ENCODE measurements around the gene SEC61A2. TPM values are rescaled to one million over a fixed set of nuclear protein-coding genes. Genes with fewer than 3 reads are reported as not detected.

SEC61A2 gene
- polyA plus RNA-seq, 2 of the 4 experiments (the other 2 are of a cell fraction), result 16.5 to 23.2 TPM

DNA sequence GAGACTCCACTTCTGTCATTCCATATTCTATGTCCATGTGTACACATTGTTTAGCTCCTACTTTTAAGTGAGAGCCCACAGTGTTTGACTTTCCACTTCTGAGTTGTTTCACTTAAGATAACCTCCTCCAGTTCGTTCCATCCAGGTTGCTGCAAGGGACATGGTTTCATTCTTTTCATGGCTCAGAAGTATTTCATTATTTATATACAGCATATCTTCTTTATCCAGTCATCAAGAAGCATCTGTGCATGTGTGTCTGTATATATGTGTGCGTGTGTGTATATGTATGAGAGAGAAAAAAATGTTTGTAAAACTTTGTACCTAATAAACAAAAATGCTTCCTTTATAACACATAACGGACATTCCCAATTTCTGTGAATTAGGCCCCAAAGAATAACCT lies 6.2 kb downstream of the SEC61A2 start:
- Histone ChIP-seq H3K9me3 (no peaks in the 10 kb centered on the region), H3K27ac (no peak overlapping the region), H3K4me1 (peaks cover 3% of the 10 kb centered on the region; the same call in 2 of the 3 replicates), H3K4me3 (no peak overlapping the region), H3K4me2 (no peak overlapping the region)
- CTCF ChIA-PET, result no interaction called here
- TF ChIP-seq RAD21 (conservative IDR thresholded peaks at IDR 0.05 in 1 of 2, IDR thresholded peaks at IDR 0.05 in 1 of 2) (no peak), CEBPB (IDR thresholded peaks at IDR 0.05) (no peak), MYC (IDR thresholded peaks at IDR 0.05; ENCODE audit: borderline replicate concordance, low read length) (no peak), KDM5A (IDR thresholded peaks at IDR 0.05) (no peak), HOXB5 (CRISPR knock-in tag; IDR thresholded peaks at IDR 0.05) (no peak), SREBF2 (IDR thresholded peaks at IDR 0.05) (no peak), NR3C1 (IDR thresholded peaks at IDR 0.05) (no peak), CBX2 (IDR thresholded peaks at IDR 0.05; ENCODE audit: borderline replicate concordance, low read depth) (no peak), JUN (IDR thresholded peaks at IDR 0.05) (no peak), ESRRA (IDR thresholded peaks at IDR 0.05; ENCODE audit: borderline replicate concordance, low read length) (no peak), NFE2L2 (conservative IDR thresholded peaks at IDR 0.05; ENCODE audit: low read length) (no peak)
- TF ChIP-seq, protein P1, sequence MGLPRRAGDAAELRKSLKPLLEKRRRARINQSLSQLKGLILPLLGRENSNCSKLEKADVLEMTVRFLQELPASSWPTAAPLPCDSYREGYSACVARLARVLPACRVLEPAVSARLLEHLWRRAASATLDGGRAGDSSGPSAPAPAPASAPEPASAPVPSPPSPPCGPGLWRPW (IDR thresholded peaks at IDR 0.05), result no peak
- FAIRE-seq (no peak), ATAC-seq (no peak), DNase-seq (ENCODE audit: low read depth in 1 of 2, low spot score in 1 of 2) (no peak)
- 88% methylated on average over 3 of the region's 3 CpGs for WGBS (ENCODE audit: missing lambda C conversion rate)
- POLR2A ChIA-PET, result no interaction called here

DNA sequence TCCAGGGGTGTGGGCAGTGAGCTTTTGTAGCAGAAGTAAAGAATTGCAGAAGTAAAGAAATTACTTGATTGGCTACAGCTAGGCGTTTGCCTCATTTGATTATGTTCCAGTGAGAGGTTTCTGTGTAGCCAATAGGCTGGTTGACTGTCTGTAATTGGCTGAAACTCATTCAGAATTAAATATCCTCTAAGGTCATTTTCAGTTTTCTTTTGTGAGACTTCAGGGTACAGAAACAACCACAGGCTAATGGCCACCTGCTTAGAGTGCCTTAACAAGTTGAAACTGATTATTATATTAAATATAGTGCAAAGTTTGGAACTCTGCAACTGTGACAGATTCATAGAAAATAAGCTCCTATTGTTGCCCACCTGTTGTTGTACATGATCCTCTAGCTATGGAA lies 10.6 kb downstream of the SEC61A2 start:
- ChIA-PET POLR2A (no interaction called here), CTCF (interaction anchor here (1.2 to 3.1 kb wide), 3 partner anchors 9 to 1617 kb away, joined by 3 to 10 read pairs (median 3); no protein-coding TSS in a partner anchor)
- no peak for TF ChIP-seq GATA3 (IDR thresholded peaks at IDR 0.05; ENCODE audit: borderline replicate concordance)
- no peak for TF ChIP-seq EHMT2 (IDR thresholded peaks at IDR 0.05; ENCODE audit: low read depth)
- no peak for TF ChIP-seq RAD21 (conservative IDR thresholded peaks at IDR 0.05 in 1 of 2, IDR thresholded peaks at IDR 0.05 in 1 of 2)
- no peak for TF ChIP-seq MAFK (IDR thresholded peaks at IDR 0.05; ENCODE audit: partially characterized antibody)
- TF ChIP-seq HEYL (CRISPR knock-in tag; IDR thresholded peaks at IDR 0.05), result no peak
- no peak for TF ChIP-seq CBX2 (IDR thresholded peaks at IDR 0.05; ENCODE audit: borderline replicate concordance, low read depth)
- no peak for TF ChIP-seq ZFP36 (IDR thresholded peaks at IDR 0.05; ENCODE audit: borderline replicate concordance, partially characterized antibody)
- no peak for TF ChIP-seq SREBF2 (IDR thresholded peaks at IDR 0.05)
- TF ChIP-seq PHF8 (IDR thresholded peaks at IDR 0.05; ENCODE audit: borderline replicate concordance, low read depth), result no peak
- TF ChIP-seq MYC (IDR thresholded peaks at IDR 0.05; ENCODE audit: borderline replicate concordance, low read length), result no peak
- TF ChIP-seq RNF2 (IDR thresholded peaks at IDR 0.05; ENCODE audit: borderline replicate concordance, low read depth), result no peak
- TF ChIP-seq, protein P2, sequence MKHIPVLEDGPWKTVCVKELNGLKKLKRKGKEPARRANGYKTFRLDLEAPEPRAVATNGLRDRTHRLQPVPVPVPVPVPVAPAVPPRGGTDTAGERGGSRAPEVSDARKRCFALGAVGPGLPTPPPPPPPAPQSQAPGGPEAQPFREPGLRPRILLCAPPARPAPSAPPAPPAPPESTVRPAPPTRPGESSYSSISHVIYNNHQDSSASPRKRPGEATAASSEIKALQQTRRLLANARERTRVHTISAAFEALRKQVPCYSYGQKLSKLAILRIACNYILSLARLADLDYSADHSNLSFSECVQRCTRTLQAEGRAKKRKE (CRISPR knock-in tag; IDR thresholded peaks at IDR 0.05; ENCODE audit: low read depth), result no peak
- TF ChIP-seq FOXS1 (CRISPR knock-in tag; IDR thresholded peaks at IDR 0.05), result no peak
- TF ChIP-seq, protein P3, sequence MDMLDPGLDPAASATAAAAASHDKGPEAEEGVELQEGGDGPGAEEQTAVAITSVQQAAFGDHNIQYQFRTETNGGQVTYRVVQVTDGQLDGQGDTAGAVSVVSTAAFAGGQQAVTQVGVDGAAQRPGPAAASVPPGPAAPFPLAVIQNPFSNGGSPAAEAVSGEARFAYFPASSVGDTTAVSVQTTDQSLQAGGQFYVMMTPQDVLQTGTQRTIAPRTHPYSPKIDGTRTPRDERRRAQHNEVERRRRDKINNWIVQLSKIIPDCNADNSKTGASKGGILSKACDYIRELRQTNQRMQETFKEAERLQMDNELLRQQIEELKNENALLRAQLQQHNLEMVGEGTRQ (IDR thresholded peaks at IDR 0.05), result no peak
- TF ChIP-seq RCOR1 (IDR thresholded peaks at IDR 0.05; ENCODE audit: low read depth, low read length), result no peak
- TF ChIP-seq, protein P4, sequence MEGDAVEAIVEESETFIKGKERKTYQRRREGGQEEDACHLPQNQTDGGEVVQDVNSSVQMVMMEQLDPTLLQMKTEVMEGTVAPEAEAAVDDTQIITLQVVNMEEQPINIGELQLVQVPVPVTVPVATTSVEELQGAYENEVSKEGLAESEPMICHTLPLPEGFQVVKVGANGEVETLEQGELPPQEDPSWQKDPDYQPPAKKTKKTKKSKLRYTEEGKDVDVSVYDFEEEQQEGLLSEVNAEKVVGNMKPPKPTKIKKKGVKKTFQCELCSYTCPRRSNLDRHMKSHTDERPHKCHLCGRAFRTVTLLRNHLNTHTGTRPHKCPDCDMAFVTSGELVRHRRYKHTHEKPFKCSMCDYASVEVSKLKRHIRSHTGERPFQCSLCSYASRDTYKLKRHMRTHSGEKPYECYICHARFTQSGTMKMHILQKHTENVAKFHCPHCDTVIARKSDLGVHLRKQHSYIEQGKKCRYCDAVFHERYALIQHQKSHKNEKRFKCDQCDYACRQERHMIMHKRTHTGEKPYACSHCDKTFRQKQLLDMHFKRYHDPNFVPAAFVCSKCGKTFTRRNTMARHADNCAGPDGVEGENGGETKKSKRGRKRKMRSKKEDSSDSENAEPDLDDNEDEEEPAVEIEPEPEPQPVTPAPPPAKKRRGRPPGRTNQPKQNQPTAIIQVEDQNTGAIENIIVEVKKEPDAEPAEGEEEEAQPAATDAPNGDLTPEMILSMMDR (IDR thresholded peaks at IDR 0.05), result no peak
- no peaks in the 10 kb centered on the region for H3K4me1 ChIP-seq
- H3K27ac ChIP-seq, result no peak overlapping the region
- no peaks in the 10 kb centered on the region for H3K9me3 ChIP-seq
- ATAC-seq (no peak), FAIRE-seq (no peak), DNase-seq (ENCODE audit: low read depth in 1 of 2, low spot score in 1 of 2) (no peak)
- H3K4me3 ChIP-seq, result no peak overlapping the region
- 85% methylated on average over 1 of the region's 1 CpG for WGBS (ENCODE audit: missing lambda C conversion rate)
- H3K4me2 ChIP-seq, result no peak overlapping the region
